Adrenal gland (tissue), 12 donors: ENCODE measurements around the gene SDK2. TPM values are rescaled to one million over a fixed set of nuclear protein-coding genes. Genes with fewer than 3 reads are reported as not detected.
A peak's percentile ranks its signal among the peaks of the same experiment; 100 is the strongest.

Experiments
- DNase-seq, 7 donors: peaks; one replicate each; pipeline ENCODE4 v3.0.0-alpha.2; 2019 to 2020
- H3K27ac ChIP-seq, 5 donors: fragments of 200-600 bp; sonication (generic) in 4 of 5; 1 replicate in 3 of 5; 2 replicates in 2 of 5; pipeline versions ENCODE4 v1.5.1 to v1.8.0; 2016 to 2020; ENCODE audit warnings: mild to moderate bottlenecking in 1 of 5
- H3K27me3 ChIP-seq: fragments of 200-600 bp; 2 replicates; pipeline ENCODE4 v1.8.0; 2021
- H3K36me3 ChIP-seq, 2 donors: fragments of 200-600 bp; replicated peaks in 1 of 2; 1 replicate in 1 of 2; 2 replicates in 1 of 2; pipeline versions ENCODE4 v1.5.1 to v1.8.0; 2018 to 2022
- H3K4me1 ChIP-seq, 2 donors: fragments of 200-600 bp; replicated peaks in 1 of 2; 1 replicate in 1 of 2; 2 replicates in 1 of 2; pipeline versions ENCODE4 v1.5.1 to v1.8.0; 2018 to 2021
- H3K4me3 ChIP-seq, 4 donors: fragments of 200-600 bp; sonication (generic) in 3 of 4; one replicate each; pipeline ENCODE4 v1.5.1; 2016 to 2018
- H3K9me3 ChIP-seq, 3 donors: fragments of 200-600 bp; sonication (generic) in 1 of 3; replicated peaks in 1 of 3; 1 replicate in 2 of 3; 2 replicates in 1 of 3; pipeline versions ENCODE4 v1.5.1 to v1.8.0; 2016 to 2021
- CTCF ChIP-seq, 6 experiments: fragments of 450-650 bp in 4 of 6; fragments of 200-600 bp in 2 of 6; sonication (generic) in 1 of 6; IDR thresholded peaks; 1 replicate in 5 of 6; 2 replicates in 1 of 6; pipeline versions ENCODE4 v1.5.1 to v1.8.0; 2016 to 2021; ENCODE audit warnings: antibody characterized with exemption in 6 of 6, mild to moderate bottlenecking in 2 of 6, moderate library complexity in 1 of 6
- POLR2A ChIP-seq, 2 donors: fragments of 450-650 bp; IDR thresholded peaks; one replicate each; pipeline ENCODE4 v1.6.1; 2017; ENCODE audit warnings: antibody characterized with exemption in 2 of 2, mild to moderate bottlenecking in 2 of 2, moderate library complexity in 1 of 2
- WGBS, 4 donors: extraction: QIAGEN DNeasy Blood & Tissue Kit in 2 of 4; methylation state at CpG; one replicate each; pipeline versions ENCODE4 v1.1.5 to v1.1.7; 2013 to 2017; 5-methylcytosine and 5-hydroxymethylcytosine counted together
- intact Hi-C, 2 donors: fragments of 100-400 bp; cut with DNase I; formaldehyde crosslinking; loops; one replicate each; pipeline versions ENCODE4 v1.14.1 to v1.15.0; 2022 to 2023
- polyA plus RNA-seq, 3 donors: library from polyadenylated mRNA; stranded (reverse); fragments of 200-250 nt in 2 of 3; fragments of 350-450 nt in 1 of 3; fragmentation: Illumina TruSeq in 1 of 3; extraction: RNeasy Lipid Tissue Mini Kit (QIAGEN cat#74804) in 1 of 3; gene quantifications; one replicate each; pipeline ENCODE4 v1.2.3, GENCODE V29; 2013 to 2014
- total RNA-seq, 9 donors: library from RNA; depleted of rRNA in 4 of 9; stranded (reverse); fragments of >200 nt in 4 of 9; fragments of 120-200 nt in 1 of 9; fragmentation: NEBNext Ultra II Directional in 1 of 9; extraction: Animal tissue kit (Norgen Biotek cat#: 25700) in 1 of 9; gene quantifications; one replicate each; pipeline versions ENCODE4 v1.1.0 to v1.2.4, GENCODE V29; 2013 to 2023
- donor health status: healthy with polysubstance abuse.
- donor health status: Bipolar disorder and iron deficiency.
- donor health status: DM: yes; HTN: yes; CAD: no.
- donor health status: DM: no; HTN: no; CAD: no.
- donor health status: DM: no; HTN: no; CAD: no.
- donor health status: DM: yes; HTN: yes; CAD: no.

Gene SDK2
- total and polyA plus RNA-seq, 12 donors = 0.27 to 2.1 (median 0.84) TPM

DNA sequence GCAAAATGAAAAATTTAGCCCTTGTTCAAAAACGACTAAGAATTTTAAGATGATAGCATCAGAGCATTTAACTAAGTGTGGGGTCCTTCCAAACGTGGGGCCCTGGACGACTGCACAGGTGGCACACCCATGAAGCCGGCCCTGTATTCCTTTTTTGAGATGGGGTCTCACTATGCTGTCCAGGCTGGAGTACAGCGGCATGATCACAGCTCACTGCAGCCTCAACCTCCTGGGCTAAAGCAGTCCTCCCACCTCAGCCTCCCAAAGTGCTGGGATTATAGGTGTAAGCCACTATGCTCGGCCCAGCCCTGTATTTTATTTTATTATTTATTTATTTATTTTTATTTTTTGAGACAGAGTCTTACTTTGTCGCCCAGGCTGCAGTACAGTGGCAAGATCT, 241.8 kb downstream of the SDK2 start:
- Histone ChIP-seq H3K27ac (no peak overlapping the region), H3K4me1 (no peaks in the 10 kb centered on the region), H3K9me3 (no peaks in the 10 kb centered on the region), H3K4me3 (no peak overlapping the region), H3K36me3 (no peaks in the 10 kb centered on the region), H3K27me3 (no peaks in the 10 kb centered on the region)
- TF ChIP-seq CTCF (IDR thresholded peaks at IDR 0.05) (no peak), POLR2A (IDR thresholded peaks at IDR 0.05) (no peak)
- 80 to 87% (median 84%) methylated on average over 7 of the region's 7 CpGs for WGBS, 4 donors
- no peak for DNase-seq
- intact Hi-C loops = no loop called here

- DNase-seq = peak; percentile 23 to 90 (median 38)
- H3K9me3 ChIP-seq = no peaks in the 10 kb centered on the region
- H3K4me3 ChIP-seq = no peak overlapping the region
- no peaks in the 10 kb centered on the region for H3K36me3 ChIP-seq
- TF ChIP-seq POLR2A (IDR thresholded peaks at IDR 0.05) (no peak), CTCF (IDR thresholded peaks at IDR 0.05) (no peak)
- H3K27ac ChIP-seq = no peak overlapping the region
- intact Hi-C loops = no loop called here
- H3K4me1 ChIP-seq = no peaks in the 10 kb centered on the region
- WGBS, 4 donors = 43 to 63% (median 54%) methylated on average over 4 to 18 of the region's 18 CpGs
- H3K27me3 ChIP-seq = no peaks in the 10 kb centered on the region
Measured at GRCh38 chr17:73401911-73402310, 242.3 kb downstream of the SDK2 start.

DNA sequence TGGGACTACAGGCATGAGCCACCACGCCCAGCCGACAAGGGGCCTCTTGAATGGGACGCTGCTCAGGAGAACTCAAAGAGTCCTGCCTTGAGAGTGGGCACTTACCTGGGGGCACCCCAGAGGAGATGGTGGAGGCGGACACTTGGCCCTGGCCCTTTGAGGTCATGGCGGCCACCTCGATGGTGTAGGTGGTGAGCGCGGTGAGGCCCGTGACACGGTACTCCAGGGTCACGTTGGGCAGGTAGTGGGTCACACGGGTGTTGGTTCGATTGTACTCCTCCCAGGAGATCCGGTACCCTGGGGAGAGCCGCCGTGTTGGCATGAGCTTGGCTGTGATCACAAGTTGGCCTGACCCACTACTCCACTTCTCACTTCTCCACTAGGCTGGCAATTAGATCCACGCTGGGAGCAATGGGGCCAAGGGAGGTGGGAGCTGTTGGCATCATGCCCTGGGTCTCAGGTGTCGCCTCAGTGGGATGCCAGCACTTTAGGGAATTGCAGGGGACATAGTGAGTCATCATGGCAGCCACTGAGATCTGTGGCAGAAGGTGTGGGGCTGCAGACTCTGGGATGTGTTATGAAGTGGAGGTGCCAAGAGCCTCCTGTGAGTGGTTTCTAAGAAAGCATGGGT, 243.2 kb downstream of the SDK2 start:
- H3K4me3 ChIP-seq = no peak overlapping the region
- 76 to 97% (median 91%) methylated on average over 10 to 18 of the region's 18 CpGs for WGBS, 4 donors
- H3K9me3 ChIP-seq = no peaks in the 10 kb centered on the region
- H3K27me3 ChIP-seq = no peaks in the 10 kb centered on the region
- H3K4me1 ChIP-seq = no peaks in the 10 kb centered on the region
- DNase-seq = no peak
- TF ChIP-seq POLR2A (IDR thresholded peaks at IDR 0.05) (no peak), CTCF (IDR thresholded peaks at IDR 0.05) (no peak)
- intact Hi-C loops = no loop called here
- H3K36me3 ChIP-seq = no peaks in the 10 kb centered on the region
- no peak overlapping the region for H3K27ac ChIP-seq

GRCh38 chr17:73399056-73399455, 245.2 kb downstream of the SDK2 start:
- Histone ChIP-seq H3K9me3 (no peaks in the 10 kb centered on the region), H3K27ac (no peak overlapping the region), H3K27me3 (no peaks in the 10 kb centered on the region), H3K36me3 (no peaks in the 10 kb centered on the region), H3K4me3 (no peak overlapping the region), H3K4me1 (no peaks in the 10 kb centered on the region)
- DNase-seq = no peak
- 78 to 86% (median 82%) methylated on average over 11 of the region's 11 CpGs for WGBS, 4 donors
- TF ChIP-seq POLR2A (IDR thresholded peaks at IDR 0.05) (no peak), CTCF (IDR thresholded peaks at IDR 0.05) (no peak)
- intact Hi-C loops = no loop called here
